ENCODE results near the gene EFHB. TPM values are rescaled to one million over a fixed set of nuclear protein-coding genes. Genes with fewer than 3 reads are reported as not detected.
A peak's percentile ranks its signal among the peaks of the same experiment; 100 is the strongest.

EFHB gene
- total and polyA plus RNA-seq, 2 of the 13 experiments (the other 11 are each of a cell fraction or from before 2014, with no cell fraction given), result 0.15 to 0.42 TPM

DNA sequence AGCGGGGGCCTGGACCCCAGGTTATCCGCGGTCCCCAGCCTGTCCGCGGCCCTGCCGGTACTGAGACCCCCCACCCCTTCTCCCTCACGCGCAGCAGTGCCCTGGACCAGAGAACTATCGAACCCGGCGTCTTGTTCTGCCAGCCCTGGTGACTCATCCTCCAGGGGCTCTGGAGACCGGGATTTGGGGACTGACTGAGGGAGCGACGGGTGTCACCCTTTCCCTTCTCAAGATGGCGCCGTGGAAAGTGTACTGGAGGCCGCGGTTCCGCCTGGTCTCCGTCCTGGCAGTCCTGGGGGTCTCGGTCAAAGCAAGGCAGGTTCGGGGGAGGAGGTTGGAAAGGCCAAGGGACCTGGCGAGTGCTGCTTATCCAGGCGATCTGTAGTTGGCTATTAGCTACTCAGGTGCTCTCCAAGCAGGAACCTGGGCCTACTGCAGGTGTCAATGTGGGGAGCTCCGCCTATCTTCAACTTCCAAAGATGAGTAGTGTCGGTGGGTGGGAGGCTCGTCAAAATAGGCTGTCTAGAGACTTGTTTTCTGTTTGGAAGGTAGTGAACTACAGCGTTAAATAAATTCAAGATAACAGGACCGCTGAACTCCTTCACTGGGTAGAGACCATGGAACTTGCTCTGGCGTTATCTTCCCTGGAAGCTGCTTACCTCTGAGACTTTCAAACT lies 13.7 kb upstream of the EFHB start (continued):
- no peak for TF ChIP-seq ZNF570 (CRISPR knock-in tag; IDR thresholded peaks at IDR 0.05; ENCODE audit: borderline replicate concordance)
- no peak for TF ChIP-seq SIN3A (IDR thresholded peaks at IDR 0.05; ENCODE audit: borderline replicate concordance, low read depth, low read length)
- no peak for TF ChIP-seq ARHGAP35 (CRISPR knock-in tag; IDR thresholded peaks at IDR 0.05; ENCODE audit: borderline replicate concordance)
- TF ChIP-seq ZNF841 (CRISPR knock-in tag; IDR thresholded peaks at IDR 0.05; ENCODE audit: borderline replicate concordance), result no peak
- no peak for TF ChIP-seq ZNF720 (CRISPR knock-in tag; IDR thresholded peaks at IDR 0.05)
- no peak for TF ChIP-seq SSRP1 (CRISPR knock-in tag; IDR thresholded peaks at IDR 0.05)
- TF ChIP-seq, protein P1, sequence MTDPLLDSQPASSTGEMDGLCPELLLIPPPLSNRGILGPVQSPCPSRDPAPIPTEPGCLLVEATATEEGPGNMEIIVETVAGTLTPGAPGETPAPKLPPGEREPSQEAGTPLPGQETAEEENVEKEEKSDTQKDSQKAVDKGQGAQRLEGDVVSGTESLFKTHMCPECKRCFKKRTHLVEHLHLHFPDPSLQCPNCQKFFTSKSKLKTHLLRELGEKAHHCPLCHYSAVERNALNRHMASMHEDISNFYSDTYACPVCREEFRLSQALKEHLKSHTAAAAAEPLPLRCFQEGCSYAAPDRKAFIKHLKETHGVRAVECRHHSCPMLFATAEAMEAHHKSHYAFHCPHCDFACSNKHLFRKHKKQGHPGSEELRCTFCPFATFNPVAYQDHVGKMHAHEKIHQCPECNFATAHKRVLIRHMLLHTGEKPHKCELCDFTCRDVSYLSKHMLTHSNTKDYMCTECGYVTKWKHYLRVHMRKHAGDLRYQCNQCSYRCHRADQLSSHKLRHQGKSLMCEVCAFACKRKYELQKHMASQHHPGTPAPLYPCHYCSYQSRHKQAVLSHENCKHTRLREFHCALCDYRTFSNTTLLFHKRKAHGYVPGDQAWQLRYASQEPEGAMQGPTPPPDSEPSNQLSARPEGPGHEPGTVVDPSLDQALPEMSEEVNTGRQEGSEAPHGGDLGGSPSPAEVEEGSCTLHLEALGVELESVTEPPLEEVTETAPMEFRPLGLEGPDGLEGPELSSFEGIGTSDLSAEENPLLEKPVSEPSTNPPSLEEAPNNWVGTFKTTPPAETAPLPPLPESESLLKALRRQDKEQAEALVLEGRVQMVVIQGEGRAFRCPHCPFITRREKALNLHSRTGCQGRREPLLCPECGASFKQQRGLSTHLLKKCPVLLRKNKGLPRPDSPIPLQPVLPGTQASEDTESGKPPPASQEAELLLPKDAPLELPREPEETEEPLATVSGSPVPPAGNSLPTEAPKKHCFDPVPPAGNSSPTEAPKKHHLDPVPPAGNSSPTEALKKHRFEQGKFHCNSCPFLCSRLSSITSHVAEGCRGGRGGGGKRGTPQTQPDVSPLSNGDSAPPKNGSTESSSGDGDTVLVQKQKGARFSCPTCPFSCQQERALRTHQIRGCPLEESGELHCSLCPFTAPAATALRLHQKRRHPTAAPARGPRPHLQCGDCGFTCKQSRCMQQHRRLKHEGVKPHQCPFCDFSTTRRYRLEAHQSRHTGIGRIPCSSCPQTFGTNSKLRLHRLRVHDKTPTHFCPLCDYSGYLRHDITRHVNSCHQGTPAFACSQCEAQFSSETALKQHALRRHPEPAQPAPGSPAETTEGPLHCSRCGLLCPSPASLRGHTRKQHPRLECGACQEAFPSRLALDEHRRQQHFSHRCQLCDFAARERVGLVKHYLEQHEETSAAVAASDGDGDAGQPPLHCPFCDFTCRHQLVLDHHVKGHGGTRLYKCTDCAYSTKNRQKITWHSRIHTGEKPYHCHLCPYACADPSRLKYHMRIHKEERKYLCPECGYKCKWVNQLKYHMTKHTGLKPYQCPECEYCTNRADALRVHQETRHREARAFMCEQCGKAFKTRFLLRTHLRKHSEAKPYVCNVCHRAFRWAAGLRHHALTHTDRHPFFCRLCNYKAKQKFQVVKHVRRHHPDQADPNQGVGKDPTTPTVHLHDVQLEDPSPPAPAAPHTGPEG (CRISPR knock-in tag; IDR thresholded peaks at IDR 0.05), result no peak
- TF ChIP-seq, protein P2, sequence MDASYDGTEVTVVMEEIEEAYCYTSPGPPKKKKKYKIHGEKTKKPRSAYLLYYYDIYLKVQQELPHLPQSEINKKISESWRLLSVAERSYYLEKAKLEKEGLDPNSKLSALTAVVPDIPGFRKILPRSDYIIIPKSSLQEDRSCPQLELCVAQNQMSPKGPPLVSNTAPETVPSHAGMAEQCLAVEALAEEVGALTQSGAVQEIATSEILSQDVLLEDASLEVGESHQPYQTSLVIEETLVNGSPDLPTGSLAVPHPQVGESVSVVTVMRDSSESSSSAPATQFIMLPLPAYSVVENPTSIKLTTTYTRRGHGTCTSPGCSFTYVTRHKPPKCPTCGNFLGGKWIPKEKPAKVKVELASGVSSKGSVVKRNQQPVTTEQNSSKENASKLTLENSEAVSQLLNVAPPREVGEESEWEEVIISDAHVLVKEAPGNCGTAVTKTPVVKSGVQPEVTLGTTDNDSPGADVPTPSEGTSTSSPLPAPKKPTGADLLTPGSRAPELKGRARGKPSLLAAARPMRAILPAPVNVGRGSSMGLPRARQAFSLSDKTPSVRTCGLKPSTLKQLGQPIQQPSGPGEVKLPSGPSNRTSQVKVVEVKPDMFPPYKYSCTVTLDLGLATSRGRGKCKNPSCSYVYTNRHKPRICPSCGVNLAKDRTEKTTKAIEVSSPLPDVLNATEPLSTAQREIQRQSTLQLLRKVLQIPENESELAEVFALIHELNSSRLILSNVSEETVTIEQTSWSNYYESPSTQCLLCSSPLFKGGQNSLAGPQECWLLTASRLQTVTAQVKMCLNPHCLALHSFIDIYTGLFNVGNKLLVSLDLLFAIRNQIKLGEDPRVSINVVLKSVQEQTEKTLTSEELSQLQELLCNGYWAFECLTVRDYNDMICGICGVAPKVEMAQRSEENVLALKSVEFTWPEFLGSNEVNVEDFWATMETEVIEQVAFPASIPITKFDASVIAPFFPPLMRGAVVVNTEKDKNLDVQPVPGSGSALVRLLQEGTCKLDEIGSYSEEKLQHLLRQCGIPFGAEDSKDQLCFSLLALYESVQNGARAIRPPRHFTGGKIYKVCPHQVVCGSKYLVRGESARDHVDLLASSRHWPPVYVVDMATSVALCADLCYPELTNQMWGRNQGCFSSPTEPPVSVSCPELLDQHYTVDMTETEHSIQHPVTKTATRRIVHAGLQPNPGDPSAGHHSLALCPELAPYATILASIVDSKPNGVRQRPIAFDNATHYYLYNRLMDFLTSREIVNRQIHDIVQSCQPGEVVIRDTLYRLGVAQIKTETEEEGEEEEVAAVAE (CRISPR knock-in tag; IDR thresholded peaks at IDR 0.05; ENCODE audit: borderline replicate concordance), result no peak
- TF ChIP-seq MED1 (CRISPR knock-in tag; IDR thresholded peaks at IDR 0.05), result no peak
- no peak for TF ChIP-seq NBN (conservative IDR thresholded peaks at IDR 0.05)
- no peak for TF ChIP-seq ZNF30 (CRISPR knock-in tag; IDR thresholded peaks at IDR 0.05)
- 0 out of 2 replicates have a peak, but pooled peaks have one; percentile 23 for TF ChIP-seq MEF2D (CRISPR knock-in tag; IDR thresholded peaks at IDR 0.05)
- TF ChIP-seq SIX4 (CRISPR knock-in tag; IDR thresholded peaks at IDR 0.05), result no peak

All from HepG2 (cell line).